IMR-90 (cell line): ENCODE results near the gene OVCH1. TPM values are rescaled to one million over a fixed set of nuclear protein-coding genes. Genes with fewer than 3 reads are reported as not detected.
"Not testable (repeated sequence)": the region's sequence is repeated elsewhere in the genome, so short reads cannot be mapped to it uniquely, and the experiment has no call there.

Experiments used
- ATAC-seq: fragments of 200-7000 bp; cut with Tn5 transposase; 2 replicates; pipeline ENCODE4 v1.9.1; 2020; ENCODE audit warnings: low read depth, mild to moderate bottlenecking, moderate library complexity
- BruUV-seq: library from RNA; stranded (reverse); fragments of 400-500 nt; replicated peaks from 2 replicates; lab custom pipeline; 2021; lab: Mats Ljungman, UMichigan
- CTCF ChIA-PET: fragments of 300-600 bp; formaldehyde crosslinking; extraction: SDS; loops from one replicate; lab custom pipeline; 2021; ENCODE audit warnings: antibody characterized with exemption; lab: Yijun Ruan, JAX
- POLR2A ChIA-PET: fragments of 300-600 bp; sonication (Branson Sonifier 250); formaldehyde crosslinking; loops from one replicate; lab custom pipeline; 2022; ENCODE audit warnings: antibody characterized with exemption; ENCODE audit not compliant: unreplicated experiment; lab: Charles Lee
- DNase-seq: peaks from one replicate; pipeline ENCODE4 v3.0.0; 2013
- H2AFZ ChIP-seq: replicated peaks from 2 replicates; pipeline ENCODE3; 2013; ENCODE audit warnings: low read length, mild to moderate bottlenecking; ENCODE audit not compliant: poor library complexity
- H2AK5ac ChIP-seq: 2 replicates; pipeline ENCODE4 v1.6.1; 2013; ENCODE audit warnings: low read depth, low read length, inconsistent platforms
- H2AK9ac ChIP-seq: replicated peaks from 2 replicates; pipeline ENCODE3; 2013; ENCODE audit warnings: mild to moderate bottlenecking, low read depth, low read length, moderate library complexity; ENCODE audit not compliant: poor library complexity
- H2BK120ac ChIP-seq: 2 replicates; pipeline ENCODE4 v1.6.1; 2013; ENCODE audit warnings: low read depth, low read length, inconsistent platforms
- H2BK15ac ChIP-seq: 3 replicates; pipeline ENCODE4 v1.6.1; 2013; ENCODE audit warnings: low read depth, low read length, inconsistent platforms
- H2BK20ac ChIP-seq: 2 replicates; pipeline ENCODE4 v1.6.1; 2013; ENCODE audit warnings: low read depth, mild to moderate bottlenecking, inconsistent platforms, low read length, moderate library complexity
- H2BK5ac ChIP-seq: 2 replicates; pipeline ENCODE4 v1.6.1; 2013; ENCODE audit warnings: mild to moderate bottlenecking, low read depth, low read length, inconsistent platforms; ENCODE audit not compliant: poor library complexity, severe bottlenecking
- H3K14ac ChIP-seq: replicated peaks from 2 replicates; pipeline ENCODE4 v1.6.1; 2013; ENCODE audit warnings: low read depth, low read length, inconsistent platforms
- H3K18ac ChIP-seq: 2 replicates; pipeline ENCODE4 v1.6.1; 2013; ENCODE audit warnings: low read depth, low read length, control low read depth
- H3K23ac ChIP-seq: 2 replicates; pipeline ENCODE4 v1.6.1; 2013; ENCODE audit warnings: low read depth, low read length, inconsistent platforms
- H3K27ac ChIP-seq: 2 replicates; pipeline ENCODE4 v1.5.1; 2013; ENCODE audit warnings: mild to moderate bottlenecking, control low read depth, low read length; ENCODE audit not compliant: insufficient read depth
- H3K27me3 ChIP-seq: 2 replicates; pipeline ENCODE4 v1.6.1; 2013; ENCODE audit warnings: low read length; ENCODE audit not compliant: control insufficient read depth, insufficient read depth
- H3K36me3 ChIP-seq: 2 replicates; pipeline ENCODE4 v1.6.1; 2013; ENCODE audit warnings: low read length, mixed read lengths; ENCODE audit not compliant: control insufficient read depth, insufficient read depth
- H3K4ac ChIP-seq: 2 replicates; pipeline ENCODE4 v1.6.1; 2013; ENCODE audit warnings: low read depth, low read length, inconsistent platforms
- H3K4me1 ChIP-seq: 2 replicates; pipeline ENCODE4 v1.6.1; 2013; ENCODE audit warnings: low read length, mixed read lengths; ENCODE audit not compliant: control insufficient read depth, insufficient read depth
- H3K4me2 ChIP-seq: 2 replicates; pipeline ENCODE4 v1.6.1; 2013; ENCODE audit warnings: low read depth, mild to moderate bottlenecking, control low read depth, low read length, moderate library complexity
- H3K4me3 ChIP-seq: 2 replicates; pipeline ENCODE4 v1.5.1; 2013; ENCODE audit warnings: low read depth, mild to moderate bottlenecking, control low read depth, low read length, moderate library complexity; ENCODE audit not compliant: insufficient read depth
- H3K56ac ChIP-seq: 2 replicates; pipeline ENCODE4 v1.6.1; 2013; ENCODE audit warnings: low read length, inconsistent platforms; ENCODE audit not compliant: insufficient read depth; ENCODE audit errors: extremely low read depth
- H3K79me1 ChIP-seq, 2 experiments: 2 replicates each; pipeline ENCODE4 v1.6.1; 2013; ENCODE audit warnings: low read length in 2 of 2, inconsistent platforms in 1 of 2, low read depth in 1 of 2
- H3K9ac ChIP-seq: 2 replicates; pipeline ENCODE4 v1.6.1; 2013; ENCODE audit warnings: low read depth, low read length, control low read depth
- H3K9me1 ChIP-seq: 2 replicates; pipeline ENCODE4 v1.6.1; 2013; ENCODE audit warnings: low read length, inconsistent platforms; ENCODE audit not compliant: insufficient read depth
- H3K9me3 ChIP-seq: 2 replicates; pipeline ENCODE4 v1.6.1; 2013; ENCODE audit warnings: low read length; ENCODE audit not compliant: control insufficient read depth, insufficient read depth
- H4K20me1 ChIP-seq: 2 replicates; pipeline ENCODE4 v1.6.1; 2013; ENCODE audit warnings: low read length, inconsistent platforms; ENCODE audit not compliant: insufficient read depth
- H4K5ac ChIP-seq: 2 replicates; pipeline ENCODE4 v1.6.1; 2013; ENCODE audit warnings: mild to moderate bottlenecking, low read depth, low read length, control low read depth
- H4K8ac ChIP-seq, 2 experiments: 2 replicates each; pipeline ENCODE4 v1.6.1; 2013; ENCODE audit warnings: low read depth in 2 of 2, low read length in 2 of 2, control low read depth in 1 of 2, inconsistent platforms in 1 of 2
- H4K91ac ChIP-seq: 2 replicates; pipeline ENCODE4 v1.6.1; 2013; ENCODE audit warnings: low read depth, low read length, inconsistent platforms; ENCODE audit not compliant: insufficient read depth
- WGBS, 2 experiments: methylation state at CpG; one replicate each; pipeline versions ENCODE4 v1.1.5 to v1.1.7; 2013; ENCODE audit warnings: missing lambda C conversion rate in 2 of 2; ENCODE audit not compliant: insufficient read length in 1 of 2; ENCODE audit errors: extremely low coverage in 2 of 2; 5-methylcytosine and 5-hydroxymethylcytosine counted together
- dilution Hi-C: fragments of 300-500 bp; cut with HindIII; formaldehyde crosslinking; loops from one replicate; pipeline ENCODE4 v1.14.3; 2018; ENCODE audit warnings: low sequenced_read_pairs; ENCODE audit not compliant: unreplicated experiment
- in situ Hi-C: fragments of 300-500 bp; cut with MboI; formaldehyde crosslinking; loops from 3 replicates; pipeline ENCODE4 v1.14.3; 2019; ENCODE audit warnings: low sequenced_read_pairs, inconsistent platforms, mixed read lengths
- intact Hi-C: fragments of 100-400 bp; cut with micrococcal nuclease; formaldehyde crosslinking; loops from 2 replicates; pipeline ENCODE4 v1.10.0; 2022
- polyA plus RNA-seq, 3 experiments: library from polyadenylated mRNA; depleted of rRNA; stranded (reverse); fragments of >200 nt; gene quantifications; 2 replicates each; pipeline ENCODE4 v1.2.3, GENCODE V29; 2012; ENCODE audit warnings: low replicate concordance in 1 of 3
- total RNA-seq: library from RNA; depleted of rRNA; stranded (reverse); fragments of >200 nt; gene quantifications from 2 replicates; pipeline ENCODE4 v1.2.3, GENCODE V29; 2012

The OVCH1 gene
- total and polyA plus RNA-seq, 2 of the 4 experiments (the other 2 are of a cell fraction), result 0.05 to 0.18 TPM

DNA sequence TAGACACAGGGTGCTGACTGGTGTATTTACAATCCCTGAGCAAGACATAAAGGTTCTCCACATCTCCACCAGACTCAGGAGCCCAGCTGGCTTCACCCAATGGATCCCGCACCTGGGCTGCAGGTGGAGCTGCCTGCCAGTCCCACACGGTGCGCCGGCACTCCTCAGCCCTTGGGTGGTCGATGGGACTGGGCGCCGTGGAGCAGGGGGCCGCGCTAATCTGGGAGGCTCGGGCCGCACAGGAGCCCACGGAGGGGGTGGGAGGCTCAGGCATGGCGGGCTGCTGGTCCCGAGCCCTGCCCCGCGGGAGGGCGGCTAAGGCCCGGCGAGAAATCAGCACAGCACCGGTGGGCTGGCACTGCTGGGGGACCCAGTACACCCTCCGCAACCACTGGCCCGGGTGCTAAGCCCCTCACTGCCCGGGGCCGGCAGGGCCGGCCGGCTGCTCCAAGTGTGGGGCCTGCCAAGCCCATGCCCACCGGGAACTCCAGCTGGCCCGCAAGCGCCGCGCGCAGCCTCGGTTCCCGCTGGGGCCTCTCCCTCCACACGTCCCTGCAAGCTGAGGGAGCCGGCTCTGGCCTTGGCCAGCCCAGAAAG lies 111.3 kb downstream of the OVCH1 start:
- H4K8ac ChIP-seq, H3K4me1 ChIP-seq, dilution Hi-C loops, H3K9ac ChIP-seq, H3K27ac ChIP-seq, H4K91ac ChIP-seq, H2BK5ac ChIP-seq, H2BK120ac ChIP-seq, BruUV-seq, H4K5ac ChIP-seq, H3K79me1 ChIP-seq, H3K56ac ChIP-seq, H3K4me2 ChIP-seq, H3K9me3 ChIP-seq, in situ Hi-C loops, intact Hi-C loops, H2AFZ ChIP-seq, H3K36me3 ChIP-seq, H2BK20ac ChIP-seq, H3K27me3 ChIP-seq, ATAC-seq, POLR2A ChIA-PET, H4K20me1 ChIP-seq, H3K9me1 ChIP-seq, H2BK15ac ChIP-seq, H2AK5ac ChIP-seq, H3K18ac ChIP-seq, H3K4me3 ChIP-seq, H3K4ac ChIP-seq, H3K14ac ChIP-seq, H2AK9ac ChIP-seq, H3K23ac ChIP-seq, DNase-seq, CTCF ChIA-PET: not testable (repeated sequence)
- 100% methylated on average over 3 of the region's 36 CpGs; no CpG with 5 or more reads in 1 of the 2 experiments for WGBS, 2 experiments

- intact Hi-C loops, CTCF ChIA-PET: not testable (repeated sequence)
Measured at GRCh38 chr12:29385194-29385593, 112.3 kb downstream of the OVCH1 start.

More at GRCh38 chr12:29385194-29385593, 112.3 kb downstream of the OVCH1 start:
- H3K14ac ChIP-seq, H3K4me1 ChIP-seq, H2BK120ac ChIP-seq, H3K36me3 ChIP-seq, H3K9me3 ChIP-seq, H2BK15ac ChIP-seq, H3K9ac ChIP-seq, in situ Hi-C loops, H3K23ac ChIP-seq, H2AK9ac ChIP-seq, H4K20me1 ChIP-seq, H2AFZ ChIP-seq, H3K18ac ChIP-seq, ATAC-seq, H3K56ac ChIP-seq, H4K91ac ChIP-seq, H4K8ac ChIP-seq, H3K4me3 ChIP-seq, H2AK5ac ChIP-seq, BruUV-seq, H3K9me1 ChIP-seq, H3K4ac ChIP-seq, H3K79me1 ChIP-seq, H2BK5ac ChIP-seq, dilution Hi-C loops, H3K27me3 ChIP-seq, H4K5ac ChIP-seq, DNase-seq, H3K27ac ChIP-seq, H3K4me2 ChIP-seq, H2BK20ac ChIP-seq: not testable (repeated sequence)
- 73% methylated on average over 3 of the region's 17 CpGs; no CpG with 5 or more reads in 1 of the 2 experiments for WGBS, 2 experiments
- POLR2A ChIA-PET, result interaction anchor here (0.6 kb wide), 1 partner anchor 90 kb away, joined by 4 read pairs; no protein-coding TSS in a partner anchor
